ENCODE data around the gene STT3B.

STT3B gene

GRCh38 chr3:31664031-31664430 is 131.3 kb downstream of the STT3B start:
- no peak for TF ChIP-seq CTCF (IDR thresholded peaks at IDR 0.05; ENCODE audit: low read depth, low read length, missing control alignments)
- no peak overlapping the region for H3K4me3 ChIP-seq (ENCODE audit: low read depth, low read length)
- DNase-seq (ENCODE audit: low read depth), result no peak

GRCh38 chr3:31667582-31667981 is 134.9 kb downstream of the STT3B start:
- TF ChIP-seq CTCF (IDR thresholded peaks at IDR 0.05; ENCODE audit: low read depth, low read length, missing control alignments), result no peak
- H3K4me3 ChIP-seq (ENCODE audit: low read depth, low read length), result no peak overlapping the region
- DNase-seq (ENCODE audit: low read depth), result no peak

GRCh38 chr3:31668242-31668641 is 135.5 kb downstream of the STT3B start:
- no peak overlapping the region for H3K4me3 ChIP-seq (ENCODE audit: low read depth, low read length)
- no peak for TF ChIP-seq CTCF (IDR thresholded peaks at IDR 0.05; ENCODE audit: low read depth, low read length, missing control alignments)
- no peak for DNase-seq (ENCODE audit: low read depth)

- TF ChIP-seq CTCF (IDR thresholded peaks at IDR 0.05; ENCODE audit: low read depth, low read length, missing control alignments), result no peak
- DNase-seq (ENCODE audit: low read depth), result no peak
- no peak overlapping the region for H3K4me3 ChIP-seq (ENCODE audit: low read depth, low read length)
Observed at GRCh38 chr3:31670136-31670535, 137.4 kb downstream of the STT3B start.

- TF ChIP-seq CTCF (IDR thresholded peaks at IDR 0.05; ENCODE audit: low read depth, low read length, missing control alignments), result no peak
- no peak overlapping the region for H3K4me3 ChIP-seq (ENCODE audit: low read depth, low read length)
- DNase-seq (ENCODE audit: low read depth), result no peak
Observed at GRCh38 chr3:31670722-31671121, 138.0 kb downstream of the STT3B start.

GRCh38 chr3:31671451-31671850 is 138.7 kb downstream of the STT3B start:
- DNase-seq (ENCODE audit: low read depth), result no peak
- no peak overlapping the region for H3K4me3 ChIP-seq (ENCODE audit: low read depth, low read length)
- TF ChIP-seq CTCF (IDR thresholded peaks at IDR 0.05; ENCODE audit: low read depth, low read length, missing control alignments), result no peak

- DNase-seq (ENCODE audit: low read depth), result no peak
- TF ChIP-seq CTCF (IDR thresholded peaks at IDR 0.05; ENCODE audit: low read depth, low read length, missing control alignments), result no peak
- no peak overlapping the region for H3K4me3 ChIP-seq (ENCODE audit: low read depth, low read length)
Observed at GRCh38 chr3:31671976-31672375, 139.3 kb downstream of the STT3B start.

All from GM12864 (cell line).